HepG2 (cell line): ENCODE measurements around the gene AGT. TPM values are rescaled to one million over a fixed set of nuclear protein-coding genes. Genes with fewer than 3 reads are reported as not detected.
A peak's percentile ranks its signal among the peaks of the same experiment; 100 is the strongest.

Experiments used
- ATAC-seq: fragments of 200-7000 bp; cut with Tn5 transposase; 3 replicates; pipeline ENCODE4 v1.9.1; 2020; ENCODE audit warnings: mild to moderate bottlenecking, moderate library complexity
- BruUV-seq: library from RNA; stranded (reverse); fragments of 400-500 nt; replicated peaks from 2 replicates; lab custom pipeline; 2021; lab: Mats Ljungman, UMichigan
- CTCF ChIA-PET: fragments of 300-600 bp; formaldehyde crosslinking; extraction: SDS; loops from one replicate; lab custom pipeline; 2021; ENCODE audit warnings: low total read pairs, inconsistent platforms, low intra/inter-chr PET ratio; lab: Yijun Ruan, JAX
- POLR2A ChIA-PET: fragments of 350-600 bp; sonication (Branson Sonifier 250); formaldehyde crosslinking; loops from one replicate; lab custom pipeline; 2020; ENCODE audit warnings: antibody characterized with exemption, inconsistent platforms; lab: Yijun Ruan, JAX
- DNase-seq: peaks from one replicate; pipeline ENCODE4 v3.0.0-alpha.2; 2015; ENCODE audit warnings: low spot score
- FAIRE-seq: peaks from 3 replicates; lab custom pipeline; 2011; peaks lifted over from hg19 to GRCh38; lab: Jason Lieb, UNC
- H2AFZ ChIP-seq: one replicate; pipeline ENCODE4 v1.6.1; 2011; ENCODE audit warnings: low read length, inconsistent platforms
- H3K27ac ChIP-seq: fragments of 300-600 bp; 3 replicates; pipeline ENCODE4 v1.8.0; 2011; ENCODE audit warnings: mixed run types, mild to moderate bottlenecking, mixed read lengths, low read length, inconsistent platforms; ENCODE audit not compliant: insufficient read depth; ENCODE audit errors: extremely low read length
- H3K27me3 ChIP-seq, 2 experiments: fragments of 200-600 bp in 1 of 2; 2 replicates in 1 of 2; 3 replicates in 1 of 2; pipeline versions ENCODE4 v1.6.0 to v1.8.0; 2011; ENCODE audit warnings: low read length in 2 of 2, mild to moderate bottlenecking in 2 of 2, moderate library complexity in 2 of 2, inconsistent platforms in 1 of 2; ENCODE audit not compliant: insufficient read depth in 2 of 2, control insufficient read depth in 1 of 2
- H3K36me3 ChIP-seq, 2 experiments: fragments of 200-600 bp in 1 of 2; replicated peaks in 1 of 2; 2 replicates in 1 of 2; 3 replicates in 1 of 2; pipeline versions ENCODE4 v1.5.1 to v1.8.0; 2011; ENCODE audit warnings: low read length in 2 of 2, inconsistent platforms in 1 of 2; ENCODE audit not compliant: insufficient read depth in 2 of 2, control insufficient read depth in 1 of 2
- H3K4me1 ChIP-seq: 2 replicates; pipeline ENCODE4 v1.5.1; 2012; ENCODE audit warnings: low read length, inconsistent platforms; ENCODE audit not compliant: insufficient read depth
- H3K4me2 ChIP-seq: 2 replicates; pipeline ENCODE4 v1.6.0; 2011; ENCODE audit warnings: low read depth, low read length, inconsistent platforms
- H3K4me3 ChIP-seq, 3 experiments: fragments of 200-600 bp in 1 of 3; sonication (generic), shearing (Covaris generic) in 1 of 3; replicated peaks in 1 of 3; 2 replicates each; pipeline ENCODE4 v1.5.1; 2011 to 2016; ENCODE audit warnings: low read length in 3 of 3, inconsistent platforms in 2 of 3, low read depth in 2 of 3, mild to moderate bottlenecking in 2 of 3, control low read depth in 1 of 3, mixed read lengths in 1 of 3; ENCODE audit not compliant: insufficient read depth in 1 of 3
- H3K79me2 ChIP-seq: one replicate; pipeline ENCODE4 v1.6.1; 2011; ENCODE audit warnings: low read length, inconsistent platforms; ENCODE audit not compliant: insufficient read depth
- H3K9ac ChIP-seq: 2 replicates; pipeline ENCODE4 v1.6.0; 2011; ENCODE audit warnings: mild to moderate bottlenecking, low read depth, low read length, inconsistent platforms; ENCODE audit not compliant: insufficient read depth
- H3K9me3 ChIP-seq: 2 replicates; pipeline ENCODE4 v1.5.1; 2012; ENCODE audit warnings: mild to moderate bottlenecking, low read length
- H4K20me1 ChIP-seq: 2 replicates; pipeline ENCODE4 v1.6.0; 2011; ENCODE audit warnings: inconsistent platforms, mild to moderate bottlenecking, low read length, moderate library complexity; ENCODE audit not compliant: insufficient read depth
- DDIT3 ChIP-seq: sonication (generic); formaldehyde crosslinking; IDR thresholded peaks from 2 replicates; pipeline ENCODE4 v1.4.0; 2020; ENCODE audit warnings: mild to moderate bottlenecking, missing genetic modification reagents
- EP300 ChIP-seq, 3 experiments: sonication (generic) in 1 of 3; formaldehyde crosslinking in 1 of 3; IDR thresholded peaks; 2 replicates each; pipeline versions ENCODE4 v1.5.1 to v1.6.1; 2011 to 2020; ENCODE audit warnings: low read depth in 2 of 3, low read length in 2 of 3, borderline replicate concordance in 1 of 3, improper control_type of control experiment in 1 of 3, mild to moderate bottlenecking in 1 of 3, missing genetic modification reagents in 1 of 3, moderate library complexity in 1 of 3
- FOSL1 ChIP-seq: sonication (generic); formaldehyde crosslinking; IDR thresholded peaks from 2 replicates; pipeline ENCODE4 v1.9.0; 2021; ENCODE audit warnings: missing genetic modification reagents, borderline replicate concordance
- GATA4 ChIP-seq: sonication (generic); IDR thresholded peaks from 2 replicates; pipeline ENCODE4 v1.6.1; 2016; ENCODE audit warnings: antibody characterized with exemption, low read depth, borderline replicate concordance
- NCOA5 ChIP-seq: sonication (generic); formaldehyde crosslinking; IDR thresholded peaks from 2 replicates; pipeline ENCODE4 v1.4.0; 2020; ENCODE audit warnings: missing genetic modification reagents
- PHF20 ChIP-seq: sonication (generic); formaldehyde crosslinking; IDR thresholded peaks from 2 replicates; pipeline ENCODE4 v1.5.0; 2020; ENCODE audit warnings: mild to moderate bottlenecking, missing genetic modification reagents
- PRDM4 ChIP-seq: sonication (generic); formaldehyde crosslinking; IDR thresholded peaks from 2 replicates; pipeline ENCODE4 v1.9.0; 2021; ENCODE audit warnings: missing genetic modification reagents, borderline replicate concordance
- RBFOX2 ChIP-seq: fragments of 200-400 bp; formaldehyde crosslinking; IDR thresholded peaks from 2 replicates; pipeline ENCODE4 v1.6.1; 2017; ENCODE audit warnings: low read depth, mild to moderate bottlenecking, low read length
- SIX4 ChIP-seq: sonication (generic); formaldehyde crosslinking; IDR thresholded peaks from 2 replicates; pipeline ENCODE4 v1.4.0; 2020; ENCODE audit warnings: missing genetic modification reagents
- ZNF207 ChIP-seq: fragments of 450-650 bp; IDR thresholded peaks from 2 replicates; pipeline ENCODE4 v1.6.1; 2016; ENCODE audit warnings: antibody characterized with exemption, borderline replicate concordance
- ZNF333 ChIP-seq: sonication (generic); formaldehyde crosslinking; IDR thresholded peaks from 2 replicates; pipeline ENCODE4 v1.4.0; 2020; ENCODE audit warnings: mild to moderate bottlenecking, missing genetic modification reagents, borderline replicate concordance
- ZNF646 ChIP-seq: sonication (generic); formaldehyde crosslinking; IDR thresholded peaks from 2 replicates; pipeline ENCODE4 v1.9.0; 2021; ENCODE audit warnings: mild to moderate bottlenecking, missing genetic modification reagents
- ZNF740 ChIP-seq: sonication (generic); formaldehyde crosslinking; IDR thresholded peaks from 2 replicates; pipeline ENCODE4 v1.4.0; 2020; ENCODE audit warnings: missing genetic modification reagents
- WGBS: methylation state at CpG from one replicate; pipeline ENCODE4 v1.1.6; 2017; ENCODE audit warnings: low lambda C conversion rate; 5-methylcytosine and 5-hydroxymethylcytosine counted together
- in situ Hi-C: cut with HindIII; loops from 2 replicates; pipeline ENCODE4 v1.10.0; 2017; ENCODE audit warnings: low pct_unique_long_range_greater_than_20kb; ENCODE audit not compliant: extremely low pct_ligation_motif_present
- intact Hi-C: fragments of 100-400 bp; cut with micrococcal nuclease; formaldehyde crosslinking; loops from one replicate; pipeline ENCODE4 v1.10.0; 2022; ENCODE audit not compliant: unreplicated experiment
- polyA plus RNA-seq, 8 experiments: library from polyadenylated mRNA; depleted of rRNA in 3 of 8; stranded (reverse) in 7 of 8; unstranded in 1 of 8; fragments of >200 nt; fragmentation: Illumina TruSeq in 4 of 8; extraction: Trizol in 4 of 8; gene quantifications; 2 replicates each; pipeline versions ENCODE4 v1.2.1 to v1.2.3, GENCODE V29; 2011 to 2016; ENCODE audit warnings: low read depth in 4 of 8, missing spikeins in 1 of 8, mixed read lengths in 1 of 8; ENCODE audit not compliant: insufficient read depth in 1 of 8
- total RNA-seq, 5 experiments: library from RNA; depleted of rRNA; stranded (reverse); fragments of >200 nt; fragmentation: Illumina TruSeq; extraction: Trizol; gene quantifications; 2 replicates each; pipeline ENCODE4 v1.2.3, GENCODE V29; 2016; ENCODE audit warnings: low read depth in 1 of 5

The AGT gene
- total and polyA plus RNA-seq, 2 of the 13 experiments (the other 11 are each of a cell fraction or from before 2014, with no cell fraction given) = 892 to 2,071 TPM

GRCh38 chr1:230706020-230706699 is 7.8 kb downstream of the AGT start:
- peaks cover 80% of the 10 kb centered on the region for H4K20me1 ChIP-seq
- CTCF ChIA-PET = no interaction called here
- H3K9me3 ChIP-seq = no peaks in the 10 kb centered on the region
- H3K4me2 ChIP-seq = peak overlapping the region; percentile 97
- in situ Hi-C loops = no loop called here
- no peak for ATAC-seq
- peaks cover 59% of the 10 kb centered on the region for H3K79me2 ChIP-seq
- H2AFZ ChIP-seq = no peak overlapping the region
- intact Hi-C loops = no loop called here
- FAIRE-seq = no peak
- 76% methylated on average over 5 of the region's 9 CpGs for WGBS
- peak overlapping the region; percentile 93 for H3K27ac ChIP-seq
- BruUV-seq = no TSS peak
- peaks cover 32 to 71% of the 10 kb centered on the region in 2 experiments for H3K36me3 ChIP-seq
- no peak for DNase-seq
- H3K27me3 ChIP-seq = no peaks in the 10 kb centered on the region
- H3K9ac ChIP-seq = no peak overlapping the region
- H3K4me1 ChIP-seq = peaks cover 100% of the 10 kb centered on the region
- peak overlapping the region in 1 of 3 experiments; percentile 92; a peak in 1 of 6 replicates for H3K4me3 ChIP-seq
- POLR2A ChIA-PET = interaction anchor here (5.3 kb wide), 1 partner anchor 7 kb away, joined by 94 read pairs; the partner anchor contains the start of gene AGT
- TF ChIP-seq EP300 (IDR thresholded peaks at IDR 0.05; ENCODE audit: low read depth in 2 of 2, low read length in 2 of 2) (no peak), EP300 (CRISPR knock-in tag; IDR thresholded peaks at IDR 0.05; ENCODE audit: borderline replicate concordance) (no peak), GATA4 (no peak), ZNF646 (no peak), SIX4 (CRISPR knock-in tag) (no peak), NCOA5 (no peak), FOSL1 (CRISPR knock-in tag) (no peak), ZNF740 (CRISPR knock-in tag) (0 out of 2 replicates have a peak, but pooled peaks have one; percentile 44), DDIT3 (CRISPR knock-in tag) (no peak), RBFOX2 (peak; percentile 61), PHF20 (CRISPR knock-in tag) (no peak), ZNF207 (no peak), ZNF333 (CRISPR knock-in tag) (no peak), PRDM4 (CRISPR knock-in tag) (no peak)
